Right lobe of liver (tissue), 6 donors: ENCODE measurements around the gene EPB41L4A. TPM values are rescaled to one million over a fixed set of nuclear protein-coding genes. Genes with fewer than 3 reads are reported as not detected.

Source experiments
- ATAC-seq, 4 donors: fragments of 200-7000 bp; cut with Tn5 transposase; one replicate each; pipeline ENCODE4 v1.9.1; 2020; ENCODE audit warnings: mild to moderate bottlenecking in 4 of 4, moderate library complexity in 4 of 4
- DNase-seq, 3 donors: peaks; one replicate each; pipeline ENCODE4 v3.0.0-alpha.2; 2020
- H3K27ac ChIP-seq, 3 donors: fragments of 200-600 bp; one replicate each; pipeline ENCODE4 v1.8.0; 2022
- H3K27me3 ChIP-seq, 2 donors: fragments of 200-600 bp; one replicate each; pipeline ENCODE4 v1.8.0; 2022
- H3K36me3 ChIP-seq, 4 donors: fragments of 200-600 bp; sonication (generic) in 1 of 4; one replicate each; pipeline versions ENCODE4 v1.5.1 to v1.8.0; 2017 to 2022; ENCODE audit warnings: control low read depth in 1 of 4
- H3K4me1 ChIP-seq, 4 donors: fragments of 200-600 bp; sonication (generic) in 1 of 4; one replicate each; pipeline versions ENCODE4 v1.5.1 to v1.8.0; 2017 to 2022; ENCODE audit warnings: control low read depth in 1 of 4
- H3K4me3 ChIP-seq, 3 donors: fragments of 200-600 bp; one replicate each; pipeline ENCODE4 v1.8.0; 2022
- H3K9me3 ChIP-seq, 4 donors: fragments of 200-600 bp; sonication (generic) in 1 of 4; one replicate each; pipeline versions ENCODE4 v1.5.1 to v1.8.0; 2017 to 2022; ENCODE audit warnings: control low read depth in 1 of 4
- POLR2A ChIP-seq: fragments of 450-650 bp; IDR thresholded peaks from one replicate; pipeline ENCODE4 v1.6.1; 2017; ENCODE audit warnings: antibody characterized with exemption, mild to moderate bottlenecking
- WGBS: methylation state at CpG from one replicate; pipeline ENCODE4 v1.1.6; 2018; ENCODE audit warnings: low coverage, low lambda C conversion rate; ENCODE audit not compliant: insufficient coverage; ENCODE audit errors: missing lambda C conversion rate; 5-methylcytosine and 5-hydroxymethylcytosine counted together
- intact Hi-C, 2 donors: fragments of 100-400 bp; cut with DNase I; formaldehyde crosslinking; loops; one replicate each; pipeline versions ENCODE4 v1.11.2 to v1.14.1; 2022
- small RNA-seq, 2 experiments: library from RNA; depleted of rRNA; stranded (forward); fragments of <200 nt; gene quantifications; one replicate each; pipeline ENCODE3, GENCODE V24; 2016
- total RNA-seq, 6 experiments: library from RNA; depleted of rRNA in 2 of 6; stranded (reverse); fragments of >200 nt in 2 of 6; fragmentation: NEBNext Ultra II Directional in 3 of 6; extraction: Animal tissue kit (Norgen Biotek cat#: 25700) in 3 of 6; gene quantifications; one replicate each; pipeline versions ENCODE4 v1.1.0 to v1.2.4, GENCODE V29; 2016 to 2023
- TF ChIP-seq, protein P1 (sequence below), 4 donors: fragments of 200-600 bp in 3 of 4; fragments of 450-650 bp in 1 of 4; IDR thresholded peaks; one replicate each; pipeline versions ENCODE4 v1.5.1 to v1.8.0; 2016 to 2022; ENCODE audit warnings: antibody characterized with exemption in 4 of 4, mild to moderate bottlenecking in 2 of 4
- donor health status: DM: no; HTN: yes; CAD: no.
- donor health status: DM: no; HTN: no; CAD: no.
- donor health status: DM: no; HTN: no; CAD: no.
- donor health status: DM: no; HTN: yes; CAD: no.
- donor health status: DM: no; HTN: yes; CAD: no.

EPB41L4A gene
- total RNA-seq, 6 experiments from 2014 or later: 2.5 to 12.0 (median 4.2) TPM

GRCh38 chr5:112117551-112117950, 301.5 kb downstream of the EPB41L4A start:
- H3K36me3 ChIP-seq: no peaks in the 10 kb centered on the region
- no peak overlapping the region for H3K27ac ChIP-seq
- intact Hi-C loops: no loop called here
- WGBS: 12% methylated on average over 1 of the region's 1 CpG
- TF ChIP-seq, protein P1, sequence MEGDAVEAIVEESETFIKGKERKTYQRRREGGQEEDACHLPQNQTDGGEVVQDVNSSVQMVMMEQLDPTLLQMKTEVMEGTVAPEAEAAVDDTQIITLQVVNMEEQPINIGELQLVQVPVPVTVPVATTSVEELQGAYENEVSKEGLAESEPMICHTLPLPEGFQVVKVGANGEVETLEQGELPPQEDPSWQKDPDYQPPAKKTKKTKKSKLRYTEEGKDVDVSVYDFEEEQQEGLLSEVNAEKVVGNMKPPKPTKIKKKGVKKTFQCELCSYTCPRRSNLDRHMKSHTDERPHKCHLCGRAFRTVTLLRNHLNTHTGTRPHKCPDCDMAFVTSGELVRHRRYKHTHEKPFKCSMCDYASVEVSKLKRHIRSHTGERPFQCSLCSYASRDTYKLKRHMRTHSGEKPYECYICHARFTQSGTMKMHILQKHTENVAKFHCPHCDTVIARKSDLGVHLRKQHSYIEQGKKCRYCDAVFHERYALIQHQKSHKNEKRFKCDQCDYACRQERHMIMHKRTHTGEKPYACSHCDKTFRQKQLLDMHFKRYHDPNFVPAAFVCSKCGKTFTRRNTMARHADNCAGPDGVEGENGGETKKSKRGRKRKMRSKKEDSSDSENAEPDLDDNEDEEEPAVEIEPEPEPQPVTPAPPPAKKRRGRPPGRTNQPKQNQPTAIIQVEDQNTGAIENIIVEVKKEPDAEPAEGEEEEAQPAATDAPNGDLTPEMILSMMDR (IDR thresholded peaks at IDR 0.05): no peak
- TF ChIP-seq POLR2A: no peak
- ATAC-seq (peak in 1 of 4 donors; percentile 32), DNase-seq (no peak)
- H3K27me3 ChIP-seq: no peaks in the 10 kb centered on the region
- H3K4me3 ChIP-seq: no peak overlapping the region
- no peaks in the 10 kb centered on the region for H3K4me1 ChIP-seq
- no peaks in the 10 kb centered on the region for H3K9me3 ChIP-seq

DNA sequence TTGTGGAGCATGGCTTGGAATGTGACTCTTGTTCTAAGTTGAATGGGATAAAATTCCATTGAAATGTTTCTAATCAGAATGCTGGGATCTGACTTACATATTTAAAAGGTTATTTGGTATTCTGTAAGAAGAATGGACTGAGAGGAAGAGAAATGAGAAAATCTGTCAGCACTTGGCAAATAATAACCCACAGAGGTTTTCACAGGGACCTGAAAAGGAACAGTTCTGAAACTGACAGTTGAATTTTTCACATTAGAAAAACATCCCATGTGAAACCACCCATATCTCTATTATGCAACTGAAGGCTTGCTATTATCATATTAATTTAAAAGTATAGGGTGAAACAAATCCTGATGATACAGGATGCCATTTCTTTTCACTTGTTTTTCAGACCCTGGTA, 302.7 kb downstream of the EPB41L4A start:
- intact Hi-C loops: no loop called here
- Histone ChIP-seq H3K9me3 (no peaks in the 10 kb centered on the region), H3K4me1 (no peaks in the 10 kb centered on the region), H3K27ac (no peak overlapping the region), H3K4me3 (no peak overlapping the region), H3K36me3 (no peaks in the 10 kb centered on the region), H3K27me3 (no peaks in the 10 kb centered on the region)
- ATAC-seq: no peak
- TF ChIP-seq, protein P1 (IDR thresholded peaks at IDR 0.05): no peak
- no peak for TF ChIP-seq POLR2A
- no peak for DNase-seq

DNA sequence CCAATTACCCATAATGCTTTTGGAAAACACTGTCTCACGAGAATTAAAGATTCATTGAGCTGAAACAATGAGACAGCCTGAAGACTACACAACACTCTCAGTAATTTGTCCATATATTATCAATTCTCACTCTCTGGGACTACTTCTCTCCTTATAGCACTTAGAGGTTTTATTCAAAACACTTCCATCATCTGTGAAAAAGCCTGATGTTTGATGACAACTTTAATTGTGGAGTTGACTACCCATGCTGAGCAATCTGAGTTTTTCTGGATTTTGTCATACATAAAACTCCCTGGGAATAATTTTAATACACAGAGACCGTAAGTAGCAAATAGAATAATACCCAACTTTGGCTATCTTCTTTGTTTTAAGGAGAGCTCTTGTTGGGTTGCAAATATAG, 305.5 kb downstream of the EPB41L4A start:
- Histone ChIP-seq H3K9me3 (no peaks in the 10 kb centered on the region), H3K27ac (no peak overlapping the region), H3K27me3 (no peaks in the 10 kb centered on the region), H3K4me3 (no peak overlapping the region), H3K36me3 (no peaks in the 10 kb centered on the region), H3K4me1 (peaks cover 0 to 4% (median 0%) of the 10 kb centered on the region in 4 donors)
- 62% methylated on average over 2 of the region's 2 CpGs for WGBS
- TF ChIP-seq, protein P1 (IDR thresholded peaks at IDR 0.05): no peak
- no peak for TF ChIP-seq POLR2A
- intact Hi-C loops: no loop called here
- ATAC-seq (no peak), DNase-seq (no peak)

Small RNA genes lying within 50 kb of the gene (small RNA-seq; reads per million reads assigned to genes)
- gene AC010265.1 (0 reads per million in 2 experiments), gene HMGB3P16 (0 reads per million in 2 experiments), gene SNORA13 (12.2 to 24.2 reads per million in 2 experiments)
